ENCODE results near the gene NOXRED1.
A peak's percentile ranks its signal among the peaks of the same experiment; 100 is the strongest.

The NOXRED1 gene

DNA sequence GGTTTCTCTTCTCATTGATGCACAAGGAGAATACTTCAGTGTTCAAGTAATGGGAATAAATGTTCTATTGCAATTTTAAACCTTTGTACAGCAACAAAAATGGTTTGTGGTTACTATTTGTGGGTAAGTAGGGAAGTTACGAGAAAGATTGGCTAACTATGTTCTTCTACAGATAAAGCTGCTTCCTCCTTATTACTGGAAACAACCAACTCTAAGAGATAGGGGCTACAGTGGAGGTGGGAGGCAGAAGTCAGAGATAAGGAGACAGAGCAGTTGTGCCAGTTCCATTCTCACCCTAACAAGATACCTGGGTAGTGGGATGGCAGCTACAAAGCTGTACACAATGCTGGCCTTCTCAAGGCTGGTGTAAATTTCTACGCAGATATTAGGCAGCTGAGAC, 16.2 kb downstream of the NOXRED1 start:
- peak; percentile 45 to 80 for DNase-seq

DNA sequence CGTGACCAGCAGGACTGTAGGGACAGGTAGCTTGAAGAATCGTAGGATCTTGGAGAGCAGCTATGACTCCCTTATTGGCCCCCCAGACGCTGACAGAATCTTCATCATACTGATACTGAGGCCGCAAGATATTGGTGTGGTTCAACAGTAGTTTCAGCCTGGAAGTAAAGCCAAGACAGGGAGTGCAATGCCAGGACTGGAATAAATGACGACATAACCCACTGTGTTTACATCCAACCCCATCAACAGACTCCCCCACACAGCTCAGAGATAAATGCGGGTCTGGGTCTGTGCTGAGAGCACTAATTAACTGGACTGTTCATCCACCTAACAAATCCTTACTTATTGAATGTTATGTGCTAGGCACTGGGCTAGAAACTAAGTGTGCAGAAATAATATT, 16.6 kb downstream of the NOXRED1 start:
- peak in 1 of 2 donors; percentile 8 for DNase-seq

DNA sequence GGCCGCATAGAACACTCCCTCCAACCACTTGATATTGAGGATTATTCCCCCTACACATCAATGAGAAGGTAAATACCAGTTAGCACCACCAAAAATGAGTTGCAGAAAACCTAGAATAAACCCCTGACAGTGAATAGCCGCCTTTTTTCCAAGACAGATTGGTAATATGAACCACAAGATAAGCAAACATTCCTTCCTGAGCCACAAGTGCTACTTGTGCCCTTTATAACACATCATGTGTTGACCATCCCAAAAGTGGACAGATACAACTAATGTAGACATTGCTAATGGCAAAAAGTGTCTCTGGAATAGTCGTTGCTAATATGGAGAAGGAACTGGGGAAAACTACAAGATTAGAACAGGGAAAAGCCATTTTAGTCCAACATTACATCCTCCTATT, 17.2 kb downstream of the NOXRED1 start:
- DNase-seq = no peak

DNA sequence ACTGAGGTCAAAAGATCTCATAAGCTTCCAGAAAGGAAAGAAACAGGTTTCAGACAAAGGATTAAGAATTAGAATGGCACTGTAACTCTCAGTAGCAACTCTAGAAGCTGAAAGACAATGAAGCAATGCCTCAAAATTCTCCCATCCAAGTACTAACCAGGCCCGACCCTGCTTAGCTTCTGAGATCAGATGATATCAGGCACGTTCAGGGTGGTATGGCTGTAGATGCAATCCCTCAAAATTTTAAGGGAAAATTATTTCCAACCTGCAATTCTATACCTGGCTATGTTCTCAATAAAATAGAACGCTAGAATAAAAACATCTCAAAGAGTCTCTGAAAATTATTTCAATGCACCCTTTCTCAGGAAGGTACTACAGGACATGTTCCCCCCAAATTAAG, 19.6 kb downstream of the NOXRED1 start:
- DNase-seq = no peak

GRCh38 chr14:77400216-77400615, 23.1 kb downstream of the NOXRED1 start:
- no peak for DNase-seq

DNA sequence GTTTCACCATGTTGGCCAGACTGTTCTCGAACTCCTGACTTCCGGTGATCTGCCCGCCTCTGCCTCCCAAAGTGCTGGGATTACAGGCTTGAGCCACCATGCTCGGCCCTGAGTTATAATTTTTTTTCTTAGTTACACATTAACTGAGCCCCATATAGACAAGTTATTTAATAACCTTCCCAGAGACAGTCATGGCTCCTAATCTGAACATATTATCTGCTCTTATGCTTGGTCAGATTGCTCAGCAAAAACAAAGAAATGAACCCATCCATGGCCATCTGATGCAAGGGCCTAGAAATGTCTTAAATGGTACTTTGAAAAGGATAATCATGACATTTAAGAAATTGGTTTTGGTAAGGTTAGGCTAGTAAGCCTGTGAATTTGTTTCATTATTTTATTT, 33.1 kb downstream of the NOXRED1 start:
- DNase-seq = no peak

- DNase-seq = peak; percentile 36 to 77
These were observed 44.6 kb downstream of the NOXRED1 start for GRCh38 chr14:77378701-77379100.

DNA sequence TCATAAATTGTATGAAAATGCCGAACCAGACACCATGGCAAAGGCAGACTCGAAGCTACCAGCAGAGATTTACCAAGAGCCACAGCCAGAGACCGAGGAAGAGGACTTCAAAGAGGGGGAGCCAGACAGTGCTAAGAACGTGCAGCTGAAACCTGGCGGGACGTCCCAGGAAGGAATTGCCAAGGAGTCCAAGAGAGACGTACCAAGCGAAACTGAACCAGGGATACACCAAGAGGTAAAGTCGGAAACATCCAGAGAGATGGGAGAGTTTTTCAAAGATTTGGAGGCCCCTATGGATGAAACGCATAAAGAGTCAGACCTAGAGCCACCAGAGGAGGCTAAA, 45.9 kb downstream of the NOXRED1 start:
- DNase-seq = no peak

GRCh38 chr14:77376771-77377501, 46.4 kb downstream of the NOXRED1 start, which contains the start of the genes SAMD15 and TMED8:
SAMD15 (plus strand) TSS chr14:77377379; CDS start chr14:77377419, 40 bp downstream.
TMED8 (minus strand) TSS chr14:77377094; CDS start chr14:77377053, 41 bp downstream.
- peak; percentile 80 to 86 for DNase-seq

- peak; percentile 8 to 18 for DNase-seq
These were observed 47.2 kb downstream of the NOXRED1 start for GRCh38 chr14:77375973-77376770.

DNA sequence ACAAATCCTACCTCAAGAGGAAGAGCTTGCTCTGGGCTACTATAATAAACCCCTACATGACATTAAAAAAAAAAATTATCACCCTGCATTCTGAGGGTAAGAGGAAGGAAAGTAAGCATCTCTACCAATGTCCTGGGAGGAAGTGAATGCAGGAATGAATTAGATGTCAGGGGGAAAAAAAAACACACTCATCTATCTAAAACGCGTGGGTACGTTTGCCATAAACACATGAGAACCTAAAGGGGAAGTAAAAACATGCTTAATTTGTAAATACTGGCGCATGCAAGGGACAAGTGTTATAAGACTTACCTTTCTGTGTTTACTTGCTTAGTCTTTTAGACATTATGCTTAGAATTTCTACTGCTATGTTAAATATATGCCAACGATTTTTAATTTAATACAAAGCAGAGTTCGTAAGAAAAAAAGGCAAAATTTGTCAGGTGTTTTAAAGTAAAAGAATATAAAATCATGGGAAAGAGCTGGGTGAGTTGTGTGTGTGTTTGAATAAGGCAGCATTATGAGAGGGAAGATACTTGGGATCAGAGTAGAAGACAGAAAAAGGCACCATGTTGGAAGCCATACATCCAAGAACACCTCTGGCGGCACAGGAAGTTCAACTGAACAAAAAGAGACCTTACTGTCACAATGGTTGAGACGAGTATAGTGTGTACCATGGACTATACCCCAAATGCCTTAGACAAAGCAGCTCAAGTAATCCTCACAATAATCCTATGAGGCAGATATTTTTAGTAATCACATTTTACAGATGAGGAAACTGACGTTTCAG, 48.0 kb downstream of the NOXRED1 start:
- DNase-seq = peak; percentile 36 to 47

DNA sequence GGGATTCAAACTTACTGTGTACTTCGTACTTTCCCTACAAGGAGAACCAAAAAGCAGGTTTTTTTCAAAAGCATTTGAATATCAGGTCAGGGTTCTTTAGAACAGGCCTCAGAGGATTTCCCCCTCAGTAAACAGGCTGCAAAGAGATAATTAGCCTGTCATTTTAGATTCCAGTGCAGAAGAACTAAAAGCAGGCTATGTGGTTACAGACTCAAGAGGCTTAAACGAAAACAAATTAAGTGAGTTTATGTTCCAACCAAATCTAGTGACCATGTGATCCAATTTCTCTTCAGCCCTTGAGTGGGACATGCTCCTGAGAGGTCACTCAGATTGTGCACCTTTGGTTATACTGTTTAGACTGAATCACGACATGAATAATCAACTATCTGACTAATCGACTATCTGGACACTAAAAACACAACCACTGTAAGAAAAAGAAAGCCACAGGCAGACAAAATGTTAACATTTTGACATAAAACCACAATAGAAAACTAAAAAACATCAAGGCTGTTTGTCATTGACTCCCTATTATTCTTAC, 51.0 kb downstream of the NOXRED1 start:
- DNase-seq = no peak

- DNase-seq = no peak
These were observed 54.0 kb downstream of the NOXRED1 start for GRCh38 chr14:77369285-77369684.

DNA sequence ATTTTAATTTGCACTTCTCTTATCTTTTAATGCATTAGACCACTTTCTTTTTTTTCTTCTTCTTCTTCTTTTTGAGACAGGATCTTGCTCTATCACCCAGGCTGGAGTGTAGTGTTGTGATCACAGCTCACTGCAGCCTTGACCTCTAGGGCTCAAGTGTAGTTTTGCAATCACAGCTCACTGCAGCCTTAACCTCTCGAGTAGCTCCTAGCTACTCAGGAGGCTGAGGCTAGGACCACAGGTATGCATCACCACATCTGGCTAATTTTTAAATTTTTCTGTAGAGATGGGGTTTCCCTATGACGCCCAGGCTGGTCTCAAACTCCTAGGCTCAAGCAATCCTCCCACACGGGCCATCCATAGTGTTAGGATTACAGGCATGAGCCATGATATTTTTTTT, 59.2 kb downstream of the NOXRED1 start:
- DNase-seq = no peak

- DNase-seq = no peak
These were observed 63.7 kb downstream of the NOXRED1 start for GRCh38 chr14:77359626-77360025.

DNA sequence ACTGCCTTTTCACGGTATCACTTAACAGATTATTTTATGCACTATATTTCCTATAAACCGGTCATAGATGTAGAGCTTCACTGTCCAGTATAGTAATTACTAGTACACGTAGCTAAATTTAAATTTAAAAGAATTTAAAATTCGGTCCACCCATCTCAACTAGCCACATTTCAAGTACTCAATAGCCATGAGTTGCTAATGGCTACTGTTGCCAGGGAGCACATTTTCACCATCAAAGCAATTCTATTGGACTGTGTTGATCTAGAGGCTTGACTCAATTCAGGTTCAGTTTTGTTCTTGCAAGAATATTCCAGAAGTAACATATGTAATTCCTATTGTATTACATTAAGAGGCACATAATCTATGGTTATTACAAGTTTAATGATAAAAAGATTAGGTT, 66.4 kb downstream of the NOXRED1 start:
- DNase-seq = no peak

- DNase-seq = no peak
These were observed 67.5 kb downstream of the NOXRED1 start for GRCh38 chr14:77355811-77356210.

GRCh38 chr14:77353469-77354141, 69.7 kb downstream of the NOXRED1 start:
- no peak for DNase-seq

DNA sequence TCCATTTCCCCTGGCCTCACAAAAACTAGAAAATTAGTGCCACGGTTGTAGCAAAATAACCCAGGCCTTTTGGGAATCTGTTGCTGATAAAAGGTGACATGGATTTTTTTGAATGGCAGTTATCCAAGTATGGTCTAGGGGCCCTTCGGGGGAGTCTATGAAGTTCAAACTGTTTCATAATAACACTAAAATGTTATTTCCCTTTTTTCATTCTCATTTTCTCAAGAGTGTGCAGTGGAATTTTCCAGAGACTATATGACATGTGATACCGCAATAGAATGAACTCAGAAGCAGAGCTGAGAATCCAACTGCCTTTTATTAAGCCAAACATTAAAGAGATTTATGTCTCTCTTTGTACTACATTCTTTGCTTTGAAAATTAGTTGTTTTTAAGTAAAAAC, 75.6 kb downstream of the NOXRED1 start:
- peak; percentile 27 to 81 for DNase-seq

- no peak for DNase-seq
These were observed 76.8 kb downstream of the NOXRED1 start for GRCh38 chr14:77346495-77346894.

GRCh38 chr14:77344377-77344996, 78.8 kb downstream of the NOXRED1 start:
- no peak for DNase-seq
